Heart right ventricle (tissue), 16 donors: Measurements from ENCODE around the gene PHACTR3. TPM values are rescaled to one million over a fixed set of nuclear protein-coding genes. Genes with fewer than 3 reads are reported as not detected.

ENCODE experiments used
- ATAC-seq, 8 donors: fragments of 200-7000 bp; cut with Tn5 transposase; one replicate each; pipeline ENCODE4 v1.9.1; 2020; ENCODE audit warnings: mild to moderate bottlenecking in 8 of 8, moderate library complexity in 8 of 8, moderate number of reproducible peaks in 1 of 8
- DNase-seq, 2 donors: peaks; one replicate each; pipeline ENCODE4 v3.0.0-alpha.2; 2020
- H3K27ac ChIP-seq, 10 donors: fragments of 200-600 bp; sonication (generic) in 2 of 10; one replicate each; pipeline versions ENCODE4 v1.5.0 to v1.8.0; 2020 to 2022; ENCODE audit warnings: mild to moderate bottlenecking in 3 of 10
- H3K27me3 ChIP-seq, 7 donors: fragments of 200-600 bp; one replicate each; pipeline ENCODE4 v1.8.0; 2021 to 2022; ENCODE audit warnings: mild to moderate bottlenecking in 2 of 7
- H3K36me3 ChIP-seq, 9 donors: fragments of 200-600 bp; sonication (generic) in 1 of 9; one replicate each; pipeline versions ENCODE4 v1.5.0 to v1.8.0; 2020 to 2022; ENCODE audit warnings: mild to moderate bottlenecking in 2 of 9
- H3K4me1 ChIP-seq, 9 donors: fragments of 200-600 bp; sonication (generic) in 1 of 9; one replicate each; pipeline versions ENCODE4 v1.5.0 to v1.8.0; 2020 to 2022; ENCODE audit warnings: mild to moderate bottlenecking in 4 of 9
- H3K4me3 ChIP-seq, 10 donors: fragments of 200-600 bp; sonication (generic) in 2 of 10; one replicate each; pipeline versions ENCODE4 v1.5.0 to v1.8.0; 2020 to 2022; ENCODE audit warnings: mild to moderate bottlenecking in 7 of 10, moderate library complexity in 2 of 10
- H3K9me3 ChIP-seq, 11 donors: fragments of 200-600 bp in 10 of 11; sonication (generic) in 2 of 11; one replicate each; pipeline versions ENCODE4 v1.5.0 to v1.8.0; 2013 to 2022; ENCODE audit warnings: mild to moderate bottlenecking in 2 of 11, control low read depth in 1 of 11, moderate library complexity in 1 of 11
- WGBS, 2 donors: extraction: QIAGEN DNeasy Blood & Tissue Kit; methylation state at CpG; one replicate each; pipeline ENCODE4 v1.1.7; 2013; ENCODE audit warnings: inconsistent platforms in 1 of 2; 5-methylcytosine and 5-hydroxymethylcytosine counted together
- intact Hi-C, 10 donors: fragments of 100-400 bp; cut with DNase I; formaldehyde crosslinking; loops; one replicate each; pipeline versions ENCODE4 v1.11.1 to v1.14.2; 2022
- polyA plus RNA-seq, 2 donors: library from polyadenylated mRNA; stranded (reverse); fragments of 200-250 nt; gene quantifications; one replicate each; pipeline ENCODE4 v1.2.3, GENCODE V29; 2013
- total RNA-seq, 10 donors: library from RNA; stranded (reverse); fragmentation: NEBNext Ultra II Directional in 3 of 10; extraction: Animal tissue kit (Norgen Biotek cat#: 25700) in 3 of 10; gene quantifications; one replicate each; pipeline versions ENCODE4 v1.2.1 to v1.2.4, GENCODE V29; 2021 to 2023
- TF ChIP-seq, protein P1 (sequence below), 9 donors: fragments of 200-600 bp; sonication (generic) in 2 of 9; IDR thresholded peaks; one replicate each; pipeline versions ENCODE4 v1.5.0 to v1.8.0; 2021 to 2022; ENCODE audit warnings: antibody characterized with exemption in 9 of 9, mild to moderate bottlenecking in 5 of 9, moderate library complexity in 1 of 9
- donor health status: Arrhythmogenic right ventricular cardiomyopathy.
- donor health status: ischemic (EF 13 %, LVEDD 7.1; RV severe dilation, severe dysfunction).
- donor health status: healthy with polysubstance abuse.
- donor health status: DM: no; HTN: yes; CAD: no.
- donor health status: DM: no; HTN: no; CAD: no.
- donor health status: ischemic (EF 25% LVEDD 6.9; RV normal size, moderate dysfunction).
- donor health status: ischemic (EF 25% LVEDD 5.7; RV mildly dilated, moderate dysfunction).
- donor health status: healthy.
- donor health status: DM: yes; HTN: yes; CAD: no.
- donor health status: Ischemic cardiomyopathy.
- donor health status: ischemic (EF 35%, LVEDD 5.7; RV mildly dilated, moderate dysfunction).
- donor health status: nonischemic (EF 11% LVEDD 7.7; RV severe dilation, severe dysfunction).
- donor health status: DM: yes; HTN: yes; CAD: no.
- donor health status: PGD.
- donor health status: ischemic (EF 29% LVEDD 5.4; RV normal size, mild dysfunction).
- donor health status: nonischemic (EF 23%, LVEDD 6.1; RV moderate dilation, normal function).

PHACTR3 gene
- total and polyA plus RNA-seq, 12 donors: 0.51 to 24.1 (median 3.7) TPM

DNA sequence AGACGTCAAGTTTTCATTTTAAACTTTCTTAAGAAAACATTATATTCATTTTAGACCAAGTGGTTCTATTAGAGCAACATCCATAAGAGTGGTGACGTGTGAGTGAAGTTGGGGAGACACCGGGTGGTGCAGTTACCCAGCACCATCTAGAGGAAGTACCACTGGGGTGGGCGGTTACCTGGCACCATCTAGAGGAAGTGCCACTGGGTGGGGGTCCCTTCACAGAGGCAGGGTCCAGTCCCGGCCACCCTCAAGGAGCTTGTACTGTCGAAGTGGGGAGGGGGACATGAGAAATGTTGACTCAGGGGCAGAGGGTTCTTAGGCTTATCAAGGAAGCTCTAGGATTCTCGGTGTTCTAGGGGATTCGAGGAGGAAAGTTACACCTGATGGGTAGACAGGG is 26.2 kb downstream of the PHACTR3 start:
- TF ChIP-seq, protein P1, sequence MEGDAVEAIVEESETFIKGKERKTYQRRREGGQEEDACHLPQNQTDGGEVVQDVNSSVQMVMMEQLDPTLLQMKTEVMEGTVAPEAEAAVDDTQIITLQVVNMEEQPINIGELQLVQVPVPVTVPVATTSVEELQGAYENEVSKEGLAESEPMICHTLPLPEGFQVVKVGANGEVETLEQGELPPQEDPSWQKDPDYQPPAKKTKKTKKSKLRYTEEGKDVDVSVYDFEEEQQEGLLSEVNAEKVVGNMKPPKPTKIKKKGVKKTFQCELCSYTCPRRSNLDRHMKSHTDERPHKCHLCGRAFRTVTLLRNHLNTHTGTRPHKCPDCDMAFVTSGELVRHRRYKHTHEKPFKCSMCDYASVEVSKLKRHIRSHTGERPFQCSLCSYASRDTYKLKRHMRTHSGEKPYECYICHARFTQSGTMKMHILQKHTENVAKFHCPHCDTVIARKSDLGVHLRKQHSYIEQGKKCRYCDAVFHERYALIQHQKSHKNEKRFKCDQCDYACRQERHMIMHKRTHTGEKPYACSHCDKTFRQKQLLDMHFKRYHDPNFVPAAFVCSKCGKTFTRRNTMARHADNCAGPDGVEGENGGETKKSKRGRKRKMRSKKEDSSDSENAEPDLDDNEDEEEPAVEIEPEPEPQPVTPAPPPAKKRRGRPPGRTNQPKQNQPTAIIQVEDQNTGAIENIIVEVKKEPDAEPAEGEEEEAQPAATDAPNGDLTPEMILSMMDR (IDR thresholded peaks at IDR 0.05): no peak
- intact Hi-C loops: no loop called here
- Histone ChIP-seq H3K27ac (no peak overlapping the region), H3K36me3 (no peaks in the 10 kb centered on the region), H3K4me3 (no peak overlapping the region), H3K4me1 (no peaks in the 10 kb centered on the region), H3K9me3 (no peaks in the 10 kb centered on the region), H3K27me3 (peaks cover 0 to 23% (median 0%) of the 10 kb centered on the region in 7 donors)
- DNase-seq: no peak
- no peak for ATAC-seq
- whole genome bisulfite sequencing, 2 donors: 58 to 61% methylated on average over 8 of the region's 8 CpGs

DNA sequence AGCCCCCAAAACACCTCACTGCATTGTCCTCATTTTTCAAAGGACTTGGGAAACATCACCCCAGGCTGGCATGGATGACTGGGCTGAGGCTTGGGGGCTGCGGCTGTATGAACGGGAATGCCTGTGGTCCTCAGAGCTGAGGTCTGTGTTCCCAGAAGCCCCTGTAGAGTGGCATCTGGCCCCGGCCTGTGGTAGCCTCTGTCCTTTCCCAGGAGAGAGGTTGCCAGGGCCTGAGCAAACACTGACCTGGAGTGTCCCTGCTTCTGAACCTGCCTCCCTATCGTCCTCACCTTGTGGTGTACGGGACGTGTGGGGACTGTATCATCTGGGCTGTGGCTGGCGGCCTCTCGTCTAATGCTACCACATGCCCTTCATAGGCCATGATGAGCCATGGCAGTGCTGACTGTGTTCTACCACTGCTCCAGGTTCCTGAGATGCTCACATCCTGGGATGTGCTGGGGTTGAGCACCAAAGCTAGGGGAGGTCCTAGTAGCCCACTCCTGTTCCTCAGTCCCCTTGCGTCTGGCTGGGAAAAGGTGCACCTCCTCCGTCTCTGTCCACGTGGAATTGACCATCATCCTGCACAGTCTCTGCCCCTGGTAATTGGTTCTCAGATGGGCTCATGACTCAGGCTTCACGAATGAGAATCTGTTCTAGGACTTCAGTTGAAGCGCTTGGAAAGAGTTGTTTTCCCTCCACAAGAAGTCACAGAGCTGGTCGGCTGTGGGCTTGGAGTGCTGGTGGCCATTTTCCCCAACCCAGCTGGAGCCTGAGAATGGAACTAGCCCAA is 27.6 kb downstream of the PHACTR3 start:
- WGBS, 2 donors: 87 to 89% methylated on average over 14 of the region's 14 CpGs
- DNase-seq: no peak
- Histone ChIP-seq H3K4me1 (peaks cover 0 to 3% (median 0%) of the 10 kb centered on the region in 9 donors), H3K9me3 (no peaks in the 10 kb centered on the region), H3K27ac (no peak overlapping the region), H3K36me3 (no peaks in the 10 kb centered on the region), H3K4me3 (no peak overlapping the region), H3K27me3 (peaks cover 0 to 32% (median 0%) of the 10 kb centered on the region in 7 donors)
- intact Hi-C loops: no loop called here
- peak in 1 of 8 donors; percentile 24 for ATAC-seq
- TF ChIP-seq, protein P1 (IDR thresholded peaks at IDR 0.05): no peak

DNA sequence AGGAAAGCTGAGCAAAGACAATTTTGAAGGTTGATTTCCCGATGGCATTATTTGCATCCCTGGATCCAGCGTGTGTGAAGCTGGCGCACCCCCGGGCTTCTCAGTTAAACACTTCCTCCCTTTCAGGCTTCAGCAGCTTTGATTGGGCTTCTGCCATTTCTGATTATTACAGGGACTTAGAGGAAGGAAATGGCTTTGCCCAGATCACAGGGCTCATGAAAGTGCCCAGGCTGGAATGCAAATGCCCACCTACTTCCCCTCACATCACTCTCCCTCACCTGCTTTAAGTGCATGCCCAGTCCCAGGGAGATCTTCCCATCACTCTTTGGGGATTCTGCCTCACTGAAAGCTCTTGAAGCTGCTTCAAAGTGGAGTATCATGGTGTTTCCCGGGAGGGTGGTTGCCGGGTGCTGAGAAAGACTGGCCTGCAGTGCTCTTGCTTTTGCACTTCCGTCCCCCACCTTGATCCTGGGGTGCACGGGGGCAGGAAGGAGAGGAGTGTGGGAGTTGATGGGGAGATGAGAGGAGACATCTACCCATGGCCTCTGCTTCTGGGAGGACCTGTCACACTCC is 28.3 kb downstream of the PHACTR3 start:
- Histone ChIP-seq H3K27ac (no peak overlapping the region), H3K36me3 (no peaks in the 10 kb centered on the region), H3K4me3 (no peak overlapping the region), H3K4me1 (peaks cover 0 to 6% (median 0%) of the 10 kb centered on the region in 9 donors), H3K27me3 (peaks cover 0 to 27% (median 0%) of the 10 kb centered on the region in 7 donors), H3K9me3 (no peaks in the 10 kb centered on the region)
- DNase-seq: no peak
- ATAC-seq: no peak
- intact Hi-C loops: no loop called here
- 79 to 87% methylated on average over 8 of the region's 8 CpGs for WGBS, 2 donors
- TF ChIP-seq, protein P1 (IDR thresholded peaks at IDR 0.05): no peak

DNA sequence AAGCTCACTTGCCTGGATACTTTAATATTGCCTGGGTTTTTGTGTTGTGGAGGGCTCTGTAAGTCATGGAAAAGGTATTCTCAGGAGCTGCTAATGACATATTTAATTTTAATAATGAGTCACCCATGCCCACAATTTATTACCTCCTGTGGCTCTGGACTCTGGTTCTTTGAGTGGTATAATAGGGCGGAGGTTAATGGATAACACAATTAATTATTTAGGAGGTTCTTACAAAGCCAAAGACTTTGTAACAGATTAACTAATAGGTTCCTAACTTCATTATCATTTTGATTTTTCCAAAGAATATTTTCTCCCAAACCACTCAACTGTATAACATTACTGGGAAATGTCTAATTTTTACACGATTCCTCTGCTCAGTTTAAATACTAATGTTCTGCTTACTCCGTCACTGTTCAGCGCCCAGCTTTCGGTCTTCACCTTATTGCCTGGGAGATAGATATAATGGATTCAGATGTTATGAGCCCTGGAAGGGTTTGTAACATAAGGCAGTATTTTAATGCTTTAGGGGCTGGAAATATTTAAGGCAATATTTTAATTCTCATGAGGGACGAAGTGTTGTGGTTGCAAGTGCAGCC is 29.4 kb downstream of the PHACTR3 start:
- H3K4me3 ChIP-seq: no peak overlapping the region
- DNase-seq: no peak
- TF ChIP-seq, protein P1 (IDR thresholded peaks at IDR 0.05): no peak
- no peaks in the 10 kb centered on the region for H3K9me3 ChIP-seq
- ATAC-seq: no peak
- H3K36me3 ChIP-seq: no peaks in the 10 kb centered on the region
- H3K27ac ChIP-seq: no peak overlapping the region
- intact Hi-C loops: no loop called here
- H3K4me1 ChIP-seq: peaks cover 0 to 6% (median 0%) of the 10 kb centered on the region in 9 donors
- H3K27me3 ChIP-seq: peaks cover 0 to 27% (median 0%) of the 10 kb centered on the region in 7 donors
- WGBS, 2 donors: 92 to 95% methylated on average over 6 of the region's 6 CpGs
